Mesothelial cell of epicardium (in vitro differentiated cells): ENCODE results near the gene ARHGAP22. TPM values are rescaled to one million over a fixed set of nuclear protein-coding genes. Genes with fewer than 3 reads are reported as not detected.

Experiments used
- DNase-seq, 2 experiments: peaks; one replicate each; pipeline ENCODE4 v3.0.0; 2021; ENCODE audit warnings: low spot score in 2 of 2; ENCODE audit not compliant: unreplicated experiment in 2 of 2
- H3K27ac Mint-ChIP-seq: 2 replicates; pipeline ENCODE4 v1.8.0; 2021; ENCODE audit warnings: mixed read lengths
- H3K27me3 Mint-ChIP-seq: 2 replicates; pipeline ENCODE4 v1.8.0; 2021; ENCODE audit warnings: low read depth, mixed read lengths
- H3K36me3 Mint-ChIP-seq: 2 replicates; pipeline ENCODE4 v1.8.0; 2021; ENCODE audit warnings: mixed read lengths
- H3K4me1 Mint-ChIP-seq: 2 replicates; pipeline ENCODE4 v1.8.0; 2021; ENCODE audit warnings: mixed read lengths
- H3K4me3 Mint-ChIP-seq: 2 replicates; pipeline ENCODE4 v1.8.0; 2021; ENCODE audit warnings: mild to moderate bottlenecking, moderate library complexity, mixed read lengths
- H3K9me3 Mint-ChIP-seq: 2 replicates; pipeline ENCODE4 v1.8.0; 2021; ENCODE audit warnings: mixed read lengths
- total RNA-seq: library from RNA; stranded (reverse); gene quantifications from 3 replicates; pipeline ENCODE4 v1.2.1, GENCODE V29; 2021
- TF ChIP-seq, protein P1 (sequence below): fragments of 200-600 bp; sonication (generic); IDR thresholded peaks from one replicate; pipeline ENCODE4 v1.5.0; 2021; ENCODE audit warnings: antibody characterized with exemption; ENCODE audit not compliant: unreplicated experiment

ARHGAP22 gene
- total RNA-seq, 1 donor from 2014 or later: 2.9 TPM

DNA sequence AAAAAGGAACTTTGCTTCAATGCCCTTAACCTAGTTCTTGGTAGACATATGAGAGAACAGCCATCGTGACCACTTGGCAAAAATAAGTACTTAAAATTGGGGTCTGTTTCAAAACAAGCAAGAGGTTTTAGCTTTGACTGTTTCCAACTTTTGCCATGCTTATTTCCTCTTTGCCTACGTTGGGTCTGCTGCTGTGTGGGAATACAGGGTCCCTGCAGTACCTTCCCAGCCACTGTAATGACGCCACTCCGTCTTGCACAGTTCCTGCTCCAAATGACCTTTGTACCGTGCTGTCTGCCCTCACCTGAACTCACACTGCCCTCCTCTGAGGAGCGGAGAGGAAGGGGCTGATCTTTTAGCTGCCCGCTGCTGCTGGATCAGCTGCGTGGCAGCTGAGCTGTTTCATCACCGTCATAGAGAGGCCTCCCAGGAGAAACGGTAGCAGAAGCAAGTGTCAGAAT, 165.3 kb downstream of the ARHGAP22 start:
- H3K9me3 Mint-ChIP-seq: no peaks in the 10 kb centered on the region
- no peak for DNase-seq
- peaks cover 20% of the 10 kb centered on the region for H3K4me1 Mint-ChIP-seq
- no peaks in the 10 kb centered on the region for H3K27me3 Mint-ChIP-seq
- peaks cover 18% of the 10 kb centered on the region for H3K36me3 Mint-ChIP-seq
- H3K27ac Mint-ChIP-seq: no peak overlapping the region
- TF ChIP-seq, protein P1, sequence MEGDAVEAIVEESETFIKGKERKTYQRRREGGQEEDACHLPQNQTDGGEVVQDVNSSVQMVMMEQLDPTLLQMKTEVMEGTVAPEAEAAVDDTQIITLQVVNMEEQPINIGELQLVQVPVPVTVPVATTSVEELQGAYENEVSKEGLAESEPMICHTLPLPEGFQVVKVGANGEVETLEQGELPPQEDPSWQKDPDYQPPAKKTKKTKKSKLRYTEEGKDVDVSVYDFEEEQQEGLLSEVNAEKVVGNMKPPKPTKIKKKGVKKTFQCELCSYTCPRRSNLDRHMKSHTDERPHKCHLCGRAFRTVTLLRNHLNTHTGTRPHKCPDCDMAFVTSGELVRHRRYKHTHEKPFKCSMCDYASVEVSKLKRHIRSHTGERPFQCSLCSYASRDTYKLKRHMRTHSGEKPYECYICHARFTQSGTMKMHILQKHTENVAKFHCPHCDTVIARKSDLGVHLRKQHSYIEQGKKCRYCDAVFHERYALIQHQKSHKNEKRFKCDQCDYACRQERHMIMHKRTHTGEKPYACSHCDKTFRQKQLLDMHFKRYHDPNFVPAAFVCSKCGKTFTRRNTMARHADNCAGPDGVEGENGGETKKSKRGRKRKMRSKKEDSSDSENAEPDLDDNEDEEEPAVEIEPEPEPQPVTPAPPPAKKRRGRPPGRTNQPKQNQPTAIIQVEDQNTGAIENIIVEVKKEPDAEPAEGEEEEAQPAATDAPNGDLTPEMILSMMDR: no peak
- no peak overlapping the region for H3K4me3 Mint-ChIP-seq

DNA sequence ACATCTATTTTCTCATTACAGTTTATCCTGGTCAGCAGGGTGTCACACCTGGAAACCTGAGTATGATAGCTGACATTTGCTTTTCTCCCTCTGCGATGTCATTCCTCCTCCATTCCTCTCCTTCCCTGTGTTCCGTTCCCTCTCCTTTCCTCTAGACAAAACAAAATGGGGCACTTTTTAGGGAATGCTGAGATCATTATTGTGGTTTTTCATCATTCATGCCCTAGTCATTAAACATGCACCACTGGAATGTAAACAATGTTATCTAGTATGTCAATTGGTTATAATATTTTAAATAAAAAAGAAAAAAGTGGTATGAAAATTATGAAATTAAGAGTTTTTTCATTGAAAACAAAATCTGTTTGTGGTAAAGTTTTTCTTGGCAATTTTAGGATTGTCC, 165.8 kb downstream of the ARHGAP22 start:
- H3K27ac Mint-ChIP-seq: no peak overlapping the region
- peaks cover 18% of the 10 kb centered on the region for H3K36me3 Mint-ChIP-seq
- no peaks in the 10 kb centered on the region for H3K9me3 Mint-ChIP-seq
- DNase-seq: no peak
- TF ChIP-seq, protein P1: no peak
- H3K4me3 Mint-ChIP-seq: no peak overlapping the region
- no peaks in the 10 kb centered on the region for H3K27me3 Mint-ChIP-seq
- peaks cover 15% of the 10 kb centered on the region for H3K4me1 Mint-ChIP-seq

DNA sequence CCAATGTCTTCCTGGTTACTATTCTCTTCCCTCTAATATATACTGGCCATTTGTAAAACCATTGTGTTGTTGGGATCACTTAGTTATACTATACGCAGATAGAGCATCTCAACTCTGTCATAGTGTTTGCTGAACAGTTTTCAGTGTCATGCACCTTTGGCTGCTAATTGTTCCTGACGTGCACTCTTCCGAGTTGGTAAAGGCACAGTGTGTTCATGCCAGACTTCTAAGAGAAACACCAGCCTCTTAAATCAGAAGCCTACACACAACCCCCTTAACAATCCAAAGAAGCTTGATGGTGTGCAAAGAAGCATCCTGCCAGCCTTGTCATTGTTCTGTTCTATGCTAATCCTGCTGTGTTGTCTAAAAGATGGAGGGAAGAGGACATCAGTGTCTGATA, 167.3 kb downstream of the ARHGAP22 start:
- Mint-ChIP-seq H3K36me3 (peaks cover 22% of the 10 kb centered on the region), H3K27ac (no peak overlapping the region), H3K4me3 (no peak overlapping the region), H3K4me1 (peaks cover 3% of the 10 kb centered on the region), H3K9me3 (no peaks in the 10 kb centered on the region), H3K27me3 (no peaks in the 10 kb centered on the region)
- TF ChIP-seq, protein P1: no peak
- no peak for DNase-seq

DNA sequence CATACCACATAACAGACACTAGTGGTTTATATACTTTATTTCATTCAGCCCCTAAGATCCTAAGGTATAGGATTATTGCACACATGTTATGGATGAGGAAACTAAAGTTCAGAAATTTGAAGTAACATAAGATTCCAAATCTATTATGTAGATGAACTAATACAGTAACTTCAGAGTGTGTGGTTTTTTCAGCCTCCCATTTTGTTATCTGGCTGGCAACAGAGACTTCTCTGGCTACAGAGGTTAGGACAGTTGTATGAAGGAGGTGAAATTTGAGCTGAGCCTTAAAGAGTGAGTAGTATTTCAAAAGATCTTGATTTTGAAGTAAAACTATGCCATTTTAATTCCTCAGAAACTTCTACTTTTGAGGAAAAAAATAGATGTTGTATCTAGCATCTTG, 173.0 kb downstream of the ARHGAP22 start:
- no peak for DNase-seq
- Mint-ChIP-seq H3K4me3 (no peak overlapping the region), H3K4me1 (peaks cover 5% of the 10 kb centered on the region), H3K27ac (no peak overlapping the region), H3K27me3 (no peaks in the 10 kb centered on the region), H3K36me3 (peaks cover 24% of the 10 kb centered on the region), H3K9me3 (no peaks in the 10 kb centered on the region)
- TF ChIP-seq, protein P1: no peak

DNA sequence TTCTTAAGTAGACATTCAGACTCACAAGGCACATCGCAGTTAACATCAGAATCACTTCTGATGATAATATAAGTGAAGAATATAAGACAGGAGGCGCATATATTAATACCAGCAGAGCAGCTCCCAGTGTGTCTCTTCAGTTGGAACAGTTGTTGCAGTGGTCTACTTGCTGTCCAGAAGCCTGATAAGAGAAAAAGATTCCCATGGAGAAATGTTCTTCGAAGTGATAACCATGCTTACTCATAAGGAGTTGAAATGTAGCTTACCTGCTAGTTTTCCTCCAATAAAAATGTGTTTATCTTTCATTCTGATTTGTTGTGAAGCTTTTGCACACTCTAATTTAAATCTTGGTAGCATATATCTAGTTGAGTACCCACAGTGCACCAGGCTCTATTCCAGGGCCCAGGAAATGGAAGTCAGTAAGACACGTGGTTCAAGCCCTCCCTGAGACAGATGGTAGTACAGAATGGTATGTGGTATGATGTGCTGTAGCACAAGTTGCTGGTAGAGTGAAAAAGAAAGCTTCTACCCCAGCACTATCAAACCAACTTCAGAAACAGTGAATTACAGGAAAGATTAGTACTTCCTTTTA, 174.4 kb downstream of the ARHGAP22 start:
- TF ChIP-seq, protein P1: no peak
- H3K4me3 Mint-ChIP-seq: no peak overlapping the region
- H3K27me3 Mint-ChIP-seq: no peaks in the 10 kb centered on the region
- H3K9me3 Mint-ChIP-seq: no peaks in the 10 kb centered on the region
- H3K4me1 Mint-ChIP-seq: peaks cover 5% of the 10 kb centered on the region
- peaks cover 28% of the 10 kb centered on the region for H3K36me3 Mint-ChIP-seq
- DNase-seq: no peak
- no peak overlapping the region for H3K27ac Mint-ChIP-seq
